ENCODE measurements around the gene TOMM40. TPM values are rescaled to one million over a fixed set of nuclear protein-coding genes. Genes with fewer than 3 reads are reported as not detected.

The TOMM40 gene
- polyA plus RNA-seq (2012; ENCODE audit: insufficient read length, low read depth) = 332 TPM

GRCh38 chr19:44891016-44891882, at the start of gene TOMM40:
Gene TOMM40 (plus strand): TSS chr19:44891254. CDS start chr19:44891416, 162 bp downstream.
- no peak for TF ChIP-seq REST (IDR thresholded peaks at IDR 0.05; ENCODE audit: insufficient read depth in 1 of 2, low read depth in 2 of 2, low read length in 2 of 2)
- peak; percentile 83; the same call in 1 of the 2 replicates for TF ChIP-seq TAF1 (IDR thresholded peaks at IDR 0.05; ENCODE audit: borderline replicate concordance, insufficient read depth, low read length)

- TF ChIP-seq TAF1 (IDR thresholded peaks at IDR 0.05; ENCODE audit: borderline replicate concordance, insufficient read depth, low read length) (no peak), POLR2AphosphoS5 (IDR thresholded peaks at IDR 0.05; ENCODE audit: low read depth, low read length) (no peak), FOXP2 (optimal IDR thresholded peaks at IDR 0.05; ENCODE audit: borderline replicate concordance, extremely low read depth, extremely low read length, insufficient read depth) (no peak), SIN3A (IDR thresholded peaks at IDR 0.05; ENCODE audit: borderline replicate concordance, insufficient read depth, low read length) (no peak), REST (IDR thresholded peaks at IDR 0.05; ENCODE audit: insufficient read depth in 1 of 2, low read depth in 2 of 2, low read length in 2 of 2) (no peak)
These were observed 45.8 kb upstream of the TOMM40 start for GRCh38 chr19:44845286-44845611.

GRCh38 chr19:44845612-44846454, 45.2 kb upstream of the TOMM40 start, which contains the start of gene NECTIN2:
Gene NECTIN2 (plus strand): TSS chr19:44846297. CDS start chr19:44846526, 229 bp downstream.
- no peak for TF ChIP-seq REST (IDR thresholded peaks at IDR 0.05; ENCODE audit: insufficient read depth in 1 of 2, low read depth in 2 of 2, low read length in 2 of 2)
- TF ChIP-seq SIN3A (IDR thresholded peaks at IDR 0.05; ENCODE audit: borderline replicate concordance, insufficient read depth, low read length) = peak; percentile 62; the same call in 1 of the 2 replicates
- peak; percentile 66 for TF ChIP-seq POLR2AphosphoS5 (IDR thresholded peaks at IDR 0.05; ENCODE audit: low read depth, low read length)
- TF ChIP-seq FOXP2 (optimal IDR thresholded peaks at IDR 0.05; ENCODE audit: borderline replicate concordance, extremely low read depth, extremely low read length, insufficient read depth) = peak; percentile 89
- TF ChIP-seq TAF1 (IDR thresholded peaks at IDR 0.05; ENCODE audit: borderline replicate concordance, insufficient read depth, low read length) = peak; percentile 68; the same call in 1 of the 2 replicates

DNA sequence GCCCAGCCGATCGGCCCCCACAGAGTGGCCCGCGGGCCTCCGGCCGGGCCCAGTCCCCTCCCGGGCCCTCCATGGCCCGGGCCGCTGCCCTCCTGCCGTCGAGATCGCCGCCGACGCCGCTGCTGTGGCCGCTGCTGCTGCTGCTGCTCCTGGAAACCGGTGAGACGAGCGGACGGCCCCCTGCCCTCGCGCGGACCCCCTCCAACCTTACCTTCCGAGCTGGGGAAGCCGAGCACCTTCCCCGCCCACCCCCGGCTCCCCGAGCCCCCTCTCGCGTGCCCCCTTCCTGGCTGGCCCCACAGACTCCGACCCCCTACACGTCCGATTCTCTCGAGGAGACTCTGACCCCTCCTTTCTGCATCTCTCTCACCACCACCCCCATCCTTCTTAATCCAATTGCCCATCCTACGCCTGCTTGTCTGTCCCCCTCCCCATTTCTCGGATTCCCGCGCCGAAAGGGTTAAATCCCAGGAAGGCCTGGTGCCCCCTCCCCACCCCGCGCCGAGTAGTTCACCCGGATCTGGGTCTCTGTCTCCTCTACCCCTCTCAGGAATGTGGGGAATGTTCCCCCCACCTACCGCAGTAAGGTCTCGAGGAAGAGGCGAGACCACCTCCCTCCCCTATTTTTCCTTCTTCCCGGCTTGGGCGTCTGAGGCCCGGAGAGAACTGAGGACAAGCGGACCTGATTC, 44.5 kb upstream of the TOMM40 start:
- no peak for TF ChIP-seq POLR2AphosphoS5 (IDR thresholded peaks at IDR 0.05; ENCODE audit: low read depth, low read length)
- 0 out of 2 replicates have a peak, but pooled peaks have one; percentile 46 for TF ChIP-seq SIN3A (IDR thresholded peaks at IDR 0.05; ENCODE audit: borderline replicate concordance, insufficient read depth, low read length)
